HepG2 (cell line): ENCODE results near the gene MAGI1. TPM values are rescaled to one million over a fixed set of nuclear protein-coding genes. Genes with fewer than 3 reads are reported as not detected.

Experiments used
- ARHGAP35 ChIP-seq: sonication (generic); formaldehyde crosslinking; IDR thresholded peaks from 2 replicates; pipeline ENCODE4 v1.9.0; 2022; ENCODE audit warnings: mild to moderate bottlenecking, inconsistent platforms, moderate library complexity, missing genetic modification reagents, borderline replicate concordance
- CENPX ChIP-seq: sonication (generic); formaldehyde crosslinking; IDR thresholded peaks from 2 replicates; pipeline ENCODE4 v1.9.0; 2021; ENCODE audit warnings: mild to moderate bottlenecking, missing genetic modification reagents, moderate library complexity
- ELF4 ChIP-seq: sonication (generic); formaldehyde crosslinking; IDR thresholded peaks from 2 replicates; pipeline ENCODE4 v1.5.0; 2020; ENCODE audit warnings: missing genetic modification reagents, mild to moderate bottlenecking, moderate library complexity, borderline replicate concordance
- EP300 ChIP-seq, 3 experiments: sonication (generic) in 1 of 3; formaldehyde crosslinking in 1 of 3; IDR thresholded peaks; 2 replicates each; pipeline versions ENCODE4 v1.5.1 to v1.6.1; 2011 to 2020; ENCODE audit warnings: low read depth in 2 of 3, low read length in 2 of 3, borderline replicate concordance in 1 of 3, improper control_type of control experiment in 1 of 3, mild to moderate bottlenecking in 1 of 3, missing genetic modification reagents in 1 of 3, moderate library complexity in 1 of 3
- FOXK2 ChIP-seq: fragments of 450-650 bp; IDR thresholded peaks from 2 replicates; pipeline ENCODE4 v1.6.1; 2016
- IKZF1 ChIP-seq: fragments of 450-650 bp; IDR thresholded peaks from 2 replicates; pipeline ENCODE4 v1.7.1; 2016
- KLF16 ChIP-seq, 2 experiments: sonication (generic) in 1 of 2; formaldehyde crosslinking in 1 of 2; IDR thresholded peaks; 2 replicates each; pipeline versions ENCODE4 v1.6.1 to v1.8.0; 2016 to 2023; ENCODE audit warnings: missing genetic modification reagents in 2 of 2, missing compliant biosample characterization in 1 of 2
- LRRFIP1 ChIP-seq: sonication (generic); formaldehyde crosslinking; conservative IDR thresholded peaks from 2 replicates; pipeline ENCODE4 v1.4.0; 2020; ENCODE audit warnings: missing genetic modification reagents
- MIXL1 ChIP-seq: IDR thresholded peaks from 2 replicates; pipeline ENCODE4 v1.6.1; 2016
- MTF2 ChIP-seq: sonication (generic); formaldehyde crosslinking; IDR thresholded peaks from 2 replicates; pipeline ENCODE4 v1.5.0; 2020; ENCODE audit warnings: missing genetic modification reagents, borderline replicate concordance
- SNAPC5 ChIP-seq: sonication (generic); formaldehyde crosslinking; IDR thresholded peaks from 2 replicates; pipeline ENCODE4 v1.8.1; 2023; ENCODE audit warnings: mild to moderate bottlenecking, missing genetic modification reagents, borderline replicate concordance
- SP2 ChIP-seq: sonication (generic); formaldehyde crosslinking; IDR thresholded peaks from 2 replicates; pipeline ENCODE4 v1.5.1; 2020; ENCODE audit warnings: mild to moderate bottlenecking, missing genetic modification reagents
- YEATS2 ChIP-seq: sonication (generic); formaldehyde crosslinking; IDR thresholded peaks from 2 replicates; pipeline ENCODE4 v1.4.0; 2020; ENCODE audit warnings: missing genetic modification reagents, borderline replicate concordance
- ZNF574 ChIP-seq: sonication (generic); formaldehyde crosslinking; IDR thresholded peaks from 2 replicates; pipeline ENCODE4 v1.4.0; 2020; ENCODE audit warnings: missing genetic modification reagents
- ZNF644 ChIP-seq: IDR thresholded peaks from 2 replicates; pipeline ENCODE4 v1.6.1; 2016; ENCODE audit warnings: low read depth
- ZNF75D ChIP-seq: sonication (generic); formaldehyde crosslinking; IDR thresholded peaks from 2 replicates; pipeline ENCODE4 v1.8.1; 2023; ENCODE audit warnings: missing genetic modification reagents, mild to moderate bottlenecking, borderline replicate concordance
- ZNF878 ChIP-seq: sonication (generic); formaldehyde crosslinking; IDR thresholded peaks from 2 replicates; pipeline ENCODE4 v1.8.1; 2023; ENCODE audit warnings: mild to moderate bottlenecking, missing genetic modification reagents, moderate library complexity
- polyA plus RNA-seq, 8 experiments: library from polyadenylated mRNA; depleted of rRNA in 3 of 8; stranded (reverse) in 7 of 8; unstranded in 1 of 8; fragments of >200 nt; fragmentation: Illumina TruSeq in 4 of 8; extraction: Trizol in 4 of 8; gene quantifications; 2 replicates each; pipeline versions ENCODE4 v1.2.1 to v1.2.3, GENCODE V29; 2011 to 2016; ENCODE audit warnings: low read depth in 4 of 8, missing spikeins in 1 of 8, mixed read lengths in 1 of 8; ENCODE audit not compliant: insufficient read depth in 1 of 8
- total RNA-seq, 5 experiments: library from RNA; depleted of rRNA; stranded (reverse); fragments of >200 nt; fragmentation: Illumina TruSeq; extraction: Trizol; gene quantifications; 2 replicates each; pipeline ENCODE4 v1.2.3, GENCODE V29; 2016; ENCODE audit warnings: low read depth in 1 of 5
- TF ChIP-seq, protein P1 (sequence below): sonication (generic); formaldehyde crosslinking; conservative IDR thresholded peaks from 2 replicates; pipeline ENCODE4 v1.8.0; 2022; ENCODE audit warnings: low read depth, missing genetic modification reagents
- TF ChIP-seq, protein P2 (sequence below): sonication (generic); formaldehyde crosslinking; IDR thresholded peaks from 2 replicates; pipeline ENCODE4 v1.4.0; 2020; ENCODE audit warnings: missing genetic modification reagents

The MAGI1 gene
- total and polyA plus RNA-seq, 2 of the 13 experiments (the other 11 are each of a cell fraction or from before 2014, with no cell fraction given), result 22.2 to 26.0 TPM

DNA sequence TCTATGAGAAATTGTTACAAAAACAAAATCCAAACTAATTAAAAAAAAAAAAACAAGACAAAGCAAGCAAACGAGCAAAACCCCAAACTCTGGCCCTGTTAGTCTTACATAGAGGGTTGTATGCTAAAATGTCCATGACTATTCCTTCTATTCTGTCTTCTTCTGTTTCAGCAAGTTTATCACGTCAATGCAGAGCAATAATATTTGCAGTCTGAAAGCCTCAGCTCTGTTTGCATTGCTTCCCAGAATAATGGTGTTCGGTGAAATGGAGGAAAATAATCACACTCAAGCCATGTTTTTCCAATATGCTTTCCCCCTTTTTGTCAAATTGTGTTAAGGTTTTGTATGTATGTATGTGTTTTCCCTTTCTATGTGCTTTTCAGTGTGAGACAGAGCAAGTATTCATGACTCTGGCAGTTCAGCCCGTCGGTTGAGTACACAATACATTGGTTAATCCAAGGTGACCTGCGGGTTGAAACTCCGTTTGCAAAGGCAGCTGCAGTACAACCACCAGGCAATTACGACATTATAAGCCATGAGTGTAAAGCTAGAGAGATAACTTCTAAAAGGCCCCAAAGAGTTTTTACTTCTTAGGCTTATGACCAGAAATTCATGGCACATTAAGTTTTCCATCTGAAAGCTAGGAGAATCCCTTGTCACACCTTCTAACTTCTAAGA, 34.9 kb upstream of the MAGI1 start (continued):
- TF ChIP-seq KLF16 (CRISPR knock-in tag; IDR thresholded peaks at IDR 0.05), result no peak
- no peak for TF ChIP-seq SP2
- TF ChIP-seq IKZF1, result no peak
- TF ChIP-seq CENPX (CRISPR knock-in tag), result no peak
- no peak for TF ChIP-seq LRRFIP1 (CRISPR knock-in tag)
- TF ChIP-seq MIXL1, result 0 out of 2 replicates have a peak, but pooled peaks have one; percentile 33
- TF ChIP-seq ZNF878, result no peak
- no peak for TF ChIP-seq FOXK2
- 0 out of 2 replicates have a peak, but pooled peaks have one; percentile 27 for TF ChIP-seq YEATS2 (CRISPR knock-in tag)
- no peak for TF ChIP-seq ARHGAP35
- no peak for TF ChIP-seq MTF2
- TF ChIP-seq, protein P1, sequence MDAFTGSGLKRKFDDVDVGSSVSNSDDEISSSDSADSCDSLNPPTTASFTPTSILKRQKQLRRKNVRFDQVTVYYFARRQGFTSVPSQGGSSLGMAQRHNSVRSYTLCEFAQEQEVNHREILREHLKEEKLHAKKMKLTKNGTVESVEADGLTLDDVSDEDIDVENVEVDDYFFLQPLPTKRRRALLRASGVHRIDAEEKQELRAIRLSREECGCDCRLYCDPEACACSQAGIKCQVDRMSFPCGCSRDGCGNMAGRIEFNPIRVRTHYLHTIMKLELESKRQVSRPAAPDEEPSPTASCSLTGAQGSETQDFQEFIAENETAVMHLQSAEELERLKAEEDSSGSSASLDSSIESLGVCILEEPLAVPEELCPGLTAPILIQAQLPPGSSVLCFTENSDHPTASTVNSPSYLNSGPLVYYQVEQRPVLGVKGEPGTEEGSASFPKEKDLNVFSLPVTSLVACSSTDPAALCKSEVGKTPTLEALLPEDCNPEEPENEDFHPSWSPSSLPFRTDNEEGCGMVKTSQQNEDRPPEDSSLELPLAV (CRISPR knock-in tag), result no peak
- TF ChIP-seq, protein P2, sequence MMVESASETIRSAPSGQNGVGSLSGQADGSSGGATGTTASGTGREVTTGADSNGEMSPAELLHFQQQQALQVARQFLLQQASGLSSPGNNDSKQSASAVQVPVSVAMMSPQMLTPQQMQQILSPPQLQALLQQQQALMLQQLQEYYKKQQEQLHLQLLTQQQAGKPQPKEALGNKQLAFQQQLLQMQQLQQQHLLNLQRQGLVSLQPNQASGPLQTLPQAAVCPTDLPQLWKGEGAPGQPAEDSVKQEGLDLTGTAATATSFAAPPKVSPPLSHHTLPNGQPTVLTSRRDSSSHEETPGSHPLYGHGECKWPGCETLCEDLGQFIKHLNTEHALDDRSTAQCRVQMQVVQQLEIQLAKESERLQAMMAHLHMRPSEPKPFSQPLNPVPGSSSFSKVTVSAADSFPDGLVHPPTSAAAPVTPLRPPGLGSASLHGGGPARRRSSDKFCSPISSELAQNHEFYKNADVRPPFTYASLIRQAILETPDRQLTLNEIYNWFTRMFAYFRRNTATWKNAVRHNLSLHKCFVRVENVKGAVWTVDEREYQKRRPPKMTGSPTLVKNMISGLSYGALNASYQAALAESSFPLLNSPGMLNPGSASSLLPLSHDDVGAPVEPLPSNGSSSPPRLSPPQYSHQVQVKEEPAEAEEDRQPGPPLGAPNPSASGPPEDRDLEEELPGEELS (CRISPR knock-in tag), result no peak
- TF ChIP-seq ZNF75D, result no peak
- peak; percentile 41; the same call in 1 of the 2 replicates for TF ChIP-seq ZNF574 (CRISPR knock-in tag)
- TF ChIP-seq SNAPC5 (CRISPR knock-in tag), result no peak
- peak in 1 of 2 experiments; percentile 45; a peak in 1 of 4 replicates for TF ChIP-seq EP300 (IDR thresholded peaks at IDR 0.05; ENCODE audit: low read depth in 2 of 2, low read length in 2 of 2)
- no peak for TF ChIP-seq EP300 (CRISPR knock-in tag; IDR thresholded peaks at IDR 0.05; ENCODE audit: borderline replicate concordance)
- no peak for TF ChIP-seq ELF4
- peak; percentile 68; the same call in 1 of the 2 replicates for TF ChIP-seq ZNF644
